ENCODE data around the gene FCN1. TPM values are rescaled to one million over a fixed set of nuclear protein-coding genes. Genes with fewer than 3 reads are reported as not detected.

The FCN1 gene
- total and polyA plus RNA-seq, 2 of the 8 experiments (the other 6 are each of a cell fraction or from before 2014, with no cell fraction given): not detected

DNA sequence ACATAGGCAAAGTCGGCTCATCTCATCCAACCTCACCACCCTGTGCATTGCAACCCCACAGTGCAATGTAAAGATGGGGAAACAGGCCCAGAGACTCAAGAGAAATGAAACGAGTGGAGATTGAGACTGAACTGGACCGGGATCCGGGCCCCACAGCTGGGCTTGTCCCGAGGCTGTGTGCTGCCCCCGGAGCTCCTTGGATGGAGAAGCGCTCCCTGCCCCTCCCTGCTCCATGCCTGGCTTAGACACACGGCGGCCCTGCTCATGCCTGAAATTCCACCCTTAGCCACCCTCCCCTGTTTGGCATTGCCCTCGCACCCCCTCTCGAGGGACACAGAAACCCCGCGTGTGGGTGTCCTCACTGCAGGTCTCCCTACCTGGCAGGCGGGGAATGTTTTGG lies 27.2 kb upstream of the FCN1 start (continued):
- no peak for TF ChIP-seq CBX5 (IDR thresholded peaks at IDR 0.05; ENCODE audit: low read depth, low read length)
- no peak for TF ChIP-seq CHD2 (IDR thresholded peaks at IDR 0.05; ENCODE audit: low read length)
- no peak for TF ChIP-seq CHD1 (IDR thresholded peaks at IDR 0.05; ENCODE audit: low read depth, low read length)
- TF ChIP-seq TBP (IDR thresholded peaks at IDR 0.05; ENCODE audit: low read depth, low read length): no peak

All from H1 (cell line).